ENCODE results near the gene LAMA5. TPM values are rescaled to one million over a fixed set of nuclear protein-coding genes. Genes with fewer than 3 reads are reported as not detected.

LAMA5 gene
- total and polyA plus RNA-seq, 4 donors = 116 to 315 (median 244) TPM

GRCh38 chr20:62345681-62346370, 21.3 kb downstream of the LAMA5 start:
- ATAC-seq (ENCODE audit: insufficient read depth, low FRiP score) (no peak), DNase-seq (no peak)
- Histone ChIP-seq H3K4me3 (no peak overlapping the region), H3K36me3 (ENCODE audit: control insufficient read depth in 4 of 4, insufficient read depth in 4 of 4, low read length in 4 of 4) (peaks cover 0 to 35% (median 3%) of the 10 kb centered on the region in 4 donors), H3K27ac (ENCODE audit: low read depth in 1 of 2, low read length in 1 of 2) (no peak overlapping the region), H3K27me3 (ENCODE audit: control insufficient read depth in 3 of 3, insufficient read depth in 3 of 3, low read length in 2 of 3) (no peaks in the 10 kb centered on the region), H3K9ac (ENCODE audit: insufficient read depth in 1 of 2, low read length in 2 of 2) (no peak overlapping the region), H3K4me1 (ENCODE audit: control insufficient read depth in 5 of 5, insufficient read depth in 5 of 5, low read length in 5 of 5) (no peaks in the 10 kb centered on the region), H3K9me3 (ENCODE audit: control insufficient read depth in 4 of 4, insufficient read depth in 3 of 4, low read length in 3 of 4) (no peaks in the 10 kb centered on the region)
- TF ChIP-seq, protein P1, sequence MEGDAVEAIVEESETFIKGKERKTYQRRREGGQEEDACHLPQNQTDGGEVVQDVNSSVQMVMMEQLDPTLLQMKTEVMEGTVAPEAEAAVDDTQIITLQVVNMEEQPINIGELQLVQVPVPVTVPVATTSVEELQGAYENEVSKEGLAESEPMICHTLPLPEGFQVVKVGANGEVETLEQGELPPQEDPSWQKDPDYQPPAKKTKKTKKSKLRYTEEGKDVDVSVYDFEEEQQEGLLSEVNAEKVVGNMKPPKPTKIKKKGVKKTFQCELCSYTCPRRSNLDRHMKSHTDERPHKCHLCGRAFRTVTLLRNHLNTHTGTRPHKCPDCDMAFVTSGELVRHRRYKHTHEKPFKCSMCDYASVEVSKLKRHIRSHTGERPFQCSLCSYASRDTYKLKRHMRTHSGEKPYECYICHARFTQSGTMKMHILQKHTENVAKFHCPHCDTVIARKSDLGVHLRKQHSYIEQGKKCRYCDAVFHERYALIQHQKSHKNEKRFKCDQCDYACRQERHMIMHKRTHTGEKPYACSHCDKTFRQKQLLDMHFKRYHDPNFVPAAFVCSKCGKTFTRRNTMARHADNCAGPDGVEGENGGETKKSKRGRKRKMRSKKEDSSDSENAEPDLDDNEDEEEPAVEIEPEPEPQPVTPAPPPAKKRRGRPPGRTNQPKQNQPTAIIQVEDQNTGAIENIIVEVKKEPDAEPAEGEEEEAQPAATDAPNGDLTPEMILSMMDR (IDR thresholded peaks at IDR 0.05; ENCODE audit: control extremely low read depth, extremely low read depth) = no peak
- 92 to 93% methylated on average over 25 of the region's 25 CpGs for WGBS, 2 donors

DNA sequence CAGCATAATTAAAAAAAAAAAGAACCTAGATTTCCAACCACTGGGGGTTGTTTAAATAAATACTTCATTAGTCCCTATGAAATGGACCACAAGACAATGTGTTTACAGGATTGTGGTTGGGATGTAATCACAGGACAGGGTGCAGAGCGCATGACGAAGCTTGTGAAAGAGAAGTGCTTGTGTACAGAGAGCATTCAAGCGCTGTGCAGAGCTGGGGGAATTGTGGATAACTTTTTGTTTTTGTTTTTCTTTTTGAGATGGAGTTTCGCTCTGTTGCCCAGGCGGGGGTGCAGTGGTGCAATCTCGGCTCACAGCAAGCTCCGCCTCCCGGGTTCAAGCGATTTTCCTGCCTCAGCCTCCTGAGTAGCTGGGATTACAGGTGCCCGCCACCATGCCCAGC, 22.3 kb downstream of the LAMA5 start:
- WGBS, 2 donors = 86 to 91% methylated on average over 10 of the region's 10 CpGs
- ATAC-seq (ENCODE audit: insufficient read depth, low FRiP score) (no peak), DNase-seq (no peak)
- no peak overlapping the region for H3K9ac ChIP-seq (ENCODE audit: insufficient read depth in 1 of 2, low read length in 2 of 2)
- H3K27me3 ChIP-seq (ENCODE audit: control insufficient read depth in 3 of 3, insufficient read depth in 3 of 3, low read length in 2 of 3) = no peaks in the 10 kb centered on the region
- no peak overlapping the region for H3K27ac ChIP-seq (ENCODE audit: low read depth in 1 of 2, low read length in 1 of 2)
- H3K4me1 ChIP-seq (ENCODE audit: control insufficient read depth in 5 of 5, insufficient read depth in 5 of 5, low read length in 5 of 5) = no peaks in the 10 kb centered on the region
- H3K9me3 ChIP-seq (ENCODE audit: control insufficient read depth in 4 of 4, insufficient read depth in 3 of 4, low read length in 3 of 4) = no peaks in the 10 kb centered on the region
- no peak overlapping the region for H3K4me3 ChIP-seq
- H3K36me3 ChIP-seq (ENCODE audit: control insufficient read depth in 4 of 4, insufficient read depth in 4 of 4, low read length in 4 of 4) = peaks cover 0 to 31% (median 3%) of the 10 kb centered on the region in 4 donors
- TF ChIP-seq, protein P1 (IDR thresholded peaks at IDR 0.05; ENCODE audit: control extremely low read depth, extremely low read depth) = no peak

GRCh38 chr20:62344092-62344491, 23.0 kb downstream of the LAMA5 start:
- no peak overlapping the region for H3K4me3 ChIP-seq
- no peaks in the 10 kb centered on the region for H3K4me1 ChIP-seq (ENCODE audit: control insufficient read depth in 5 of 5, insufficient read depth in 5 of 5, low read length in 5 of 5)
- no peak overlapping the region for H3K27ac ChIP-seq (ENCODE audit: low read depth in 1 of 2, low read length in 1 of 2)
- no peaks in the 10 kb centered on the region for H3K9me3 ChIP-seq (ENCODE audit: control insufficient read depth in 4 of 4, insufficient read depth in 3 of 4, low read length in 3 of 4)
- no peak for DNase-seq
- TF ChIP-seq, protein P1 (IDR thresholded peaks at IDR 0.05; ENCODE audit: control extremely low read depth, extremely low read depth) = no peak
- H3K36me3 ChIP-seq (ENCODE audit: control insufficient read depth in 4 of 4, insufficient read depth in 4 of 4, low read length in 4 of 4) = peaks cover 0 to 31% (median 4%) of the 10 kb centered on the region in 4 donors
- no peak overlapping the region for H3K9ac ChIP-seq (ENCODE audit: insufficient read depth in 1 of 2, low read length in 2 of 2)
- no peaks in the 10 kb centered on the region for H3K27me3 ChIP-seq (ENCODE audit: control insufficient read depth in 3 of 3, insufficient read depth in 3 of 3, low read length in 2 of 3)
- 91 to 96% methylated on average over 5 of the region's 5 CpGs for WGBS, 2 donors
- ATAC-seq (ENCODE audit: insufficient read depth, low FRiP score) = no peak
